HCT116 (cell line): ENCODE results near the gene C14orf132. TPM values are rescaled to one million over a fixed set of nuclear protein-coding genes. Genes with fewer than 3 reads are reported as not detected.

Source experiments
- ATAC-seq: fragments of 200-7000 bp; cut with Tn5 transposase; 2 replicates; pipeline ENCODE4 v1.9.1; 2020; ENCODE audit warnings: mild to moderate bottlenecking, moderate library complexity
- BruUV-seq: library from RNA; stranded (reverse); fragments of 400-500 nt; replicated peaks from 2 replicates; lab custom pipeline; 2021; lab: Mats Ljungman, UMichigan
- CTCF ChIA-PET: fragments of 300-600 bp; sonication (Branson Sonifier 250); formaldehyde crosslinking; loops from one replicate; lab custom pipeline; 2021; ENCODE audit warnings: antibody characterized with exemption; lab: Charles Lee
- POLR2A ChIA-PET: fragments of 300-600, 350-600 bp; sonication (Branson Sonifier 250); formaldehyde crosslinking; loops from one replicate; lab custom pipeline; 2021; ENCODE audit warnings: antibody characterized with exemption; lab: Charles Lee
- RAD21 ChIA-PET, 2 experiments: fragments of 300-600 bp; sonication (Branson Sonifier 250); formaldehyde crosslinking; loops; one replicate each; lab custom pipeline; 2023; ENCODE audit warnings: low total read pairs in 2 of 2; ENCODE audit not compliant: uncharacterized antibody in 2 of 2, unreplicated experiment in 2 of 2, low non-redundant PET in 1 of 2; lab: Charles Lee
- DNase-seq: peaks from one replicate; pipeline ENCODE4 v3.0.0-alpha.2; 2010; ENCODE audit warnings: low read depth, low spot score
- H2AFZ ChIP-seq: fragments of 200-600 bp; shearing (Covaris generic), sonication (generic); 2 replicates; pipeline ENCODE4 v1.6.1; 2017; ENCODE audit warnings: low read depth, mixed run types, mixed read lengths, antibody characterized with exemption, low read length; ENCODE audit not compliant: poor library complexity, severe bottlenecking
- H3K27ac ChIP-seq: 2 replicates; pipeline ENCODE4 v1.5.1; 2012; ENCODE audit warnings: low read depth, low read length
- H3K27me3 ChIP-seq: fragments of 200-600 bp; sonication (generic); 2 replicates; pipeline ENCODE4 v1.6.1; 2016; ENCODE audit warnings: mixed run types, low read length, mixed read lengths; ENCODE audit not compliant: insufficient read depth
- H3K36me3 ChIP-seq, 2 experiments: fragments of 200-500 bp in 1 of 2; fragments of 200-600 bp in 1 of 2; sonication (Bioruptor generic) in 1 of 2; sonication (generic) in 1 of 2; 2 replicates each; pipeline versions ENCODE4 v1.5.1 to v1.6.1; 2014 to 2016; ENCODE audit warnings: low read length in 2 of 2, inconsistent platforms in 1 of 2, mixed read lengths in 1 of 2, mixed run types in 1 of 2; ENCODE audit not compliant: insufficient read depth in 2 of 2, control insufficient read depth in 1 of 2
- H3K4me1 ChIP-seq, 2 experiments: fragments of 200-600 bp in 1 of 2; sonication (generic) in 1 of 2; 2 replicates each; pipeline versions ENCODE4 v1.5.1 to v1.6.1; 2012 to 2017; ENCODE audit warnings: low read length in 2 of 2, inconsistent platforms in 1 of 2, mild to moderate bottlenecking in 1 of 2, mixed read lengths in 1 of 2, mixed run types in 1 of 2, moderate library complexity in 1 of 2; ENCODE audit not compliant: insufficient read depth in 2 of 2, control insufficient read depth in 1 of 2
- H3K4me2 ChIP-seq: fragments of 200-600 bp; sonication (generic); 2 replicates; pipeline ENCODE4 v1.6.1; 2017; ENCODE audit warnings: mixed run types, low read length, mixed read lengths
- H3K4me3 ChIP-seq, 2 experiments: fragments of 200-600 bp in 1 of 2; sonication (generic) in 1 of 2; replicated peaks in 1 of 2; 2 replicates each; pipeline ENCODE4 v1.5.1; 2011 to 2016; ENCODE audit warnings: low read length in 2 of 2, control low read depth in 1 of 2, low read depth in 1 of 2, mild to moderate bottlenecking in 1 of 2, mixed read lengths in 1 of 2, mixed run types in 1 of 2
- H3K79me2 ChIP-seq: fragments of 200-600 bp; sonication (generic); 2 replicates; pipeline ENCODE4 v1.6.1; 2017; ENCODE audit warnings: mild to moderate bottlenecking, mixed run types, low read length, moderate library complexity, mixed read lengths; ENCODE audit not compliant: insufficient read depth
- H3K9ac ChIP-seq: fragments of 200-600 bp; sonication (generic); 2 replicates; pipeline ENCODE4 v1.6.1; 2016; ENCODE audit warnings: low read length, mixed read lengths
- H3K9me2 ChIP-seq: fragments of 200-600 bp; sonication (generic), shearing (Covaris generic); 2 replicates; pipeline ENCODE4 v1.6.1; 2017; ENCODE audit warnings: mixed run types, mild to moderate bottlenecking, moderate library complexity; ENCODE audit not compliant: insufficient read depth
- H3K9me3 ChIP-seq, 2 experiments: fragments of 200-500 bp in 1 of 2; fragments of 200-600 bp in 1 of 2; sonication (Bioruptor generic) in 1 of 2; sonication (generic) in 1 of 2; 2 replicates each; pipeline ENCODE4 v1.6.1; 2014 to 2017; ENCODE audit warnings: low read length in 2 of 2, mixed read lengths in 2 of 2, inconsistent platforms in 1 of 2, low read depth in 1 of 2, mild to moderate bottlenecking in 1 of 2, mixed run types in 1 of 2, moderate library complexity in 1 of 2; ENCODE audit not compliant: control insufficient read depth in 1 of 2, insufficient read depth in 1 of 2
- H4K20me1 ChIP-seq: fragments of 200-600 bp; sonication (generic), shearing (Covaris generic); 2 replicates; pipeline ENCODE4 v1.6.1; 2017; ENCODE audit warnings: mixed run types, mild to moderate bottlenecking, moderate library complexity; ENCODE audit not compliant: insufficient read depth
- CBX3 ChIP-seq: IDR thresholded peaks from 2 replicates; pipeline ENCODE4 v1.6.1; 2012; ENCODE audit warnings: low read depth
- CEBPB ChIP-seq: IDR thresholded peaks from 2 replicates; pipeline ENCODE4 v1.6.1; 2012; ENCODE audit warnings: low read depth
- EGR1 ChIP-seq: IDR thresholded peaks from 2 replicates; pipeline ENCODE4 v1.6.1; 2012; ENCODE audit warnings: low read depth
- ELF1 ChIP-seq: IDR thresholded peaks from 2 replicates; pipeline ENCODE4 v1.6.1; 2012; ENCODE audit warnings: low read depth, borderline replicate concordance
- JUND ChIP-seq: IDR thresholded peaks from 2 replicates; pipeline ENCODE4 v1.6.1; 2012
- MAX ChIP-seq: IDR thresholded peaks from 2 replicates; pipeline ENCODE4 v1.6.1; 2012
- POLR2A ChIP-seq: IDR thresholded peaks from 2 replicates; pipeline ENCODE4 v1.7.0; 2011; ENCODE audit warnings: borderline replicate concordance; ENCODE audit not compliant: insufficient read depth, insufficient read length; ENCODE audit errors: extremely low read depth
- RAD21 ChIP-seq: IDR thresholded peaks from 2 replicates; pipeline ENCODE4 v1.6.1; 2012; ENCODE audit warnings: low read depth, mild to moderate bottlenecking
- REST ChIP-seq: IDR thresholded peaks from 2 replicates; pipeline ENCODE4 v1.6.1; 2012; ENCODE audit warnings: low read depth
- SIN3A ChIP-seq: IDR thresholded peaks from 2 replicates; pipeline ENCODE4 v1.6.1; 2012; ENCODE audit warnings: low read depth
- SP1 ChIP-seq: IDR thresholded peaks from 2 replicates; pipeline ENCODE4 v1.6.1; 2012; ENCODE audit warnings: low read depth
- SRF ChIP-seq: IDR thresholded peaks from 2 replicates; pipeline ENCODE4 v1.6.1; 2012; ENCODE audit warnings: low read depth
- TCF7L2 ChIP-seq: IDR thresholded peaks from 2 replicates; pipeline ENCODE4 v1.7.0; 2011; ENCODE audit warnings: borderline replicate concordance, inconsistent platforms; ENCODE audit not compliant: insufficient read depth, insufficient read length; ENCODE audit errors: extremely low read depth
- ZNF274 ChIP-seq: fragments of 200-500 bp; sonication (Bioruptor generic); IDR thresholded peaks from 2 replicates; pipeline ENCODE4 v1.6.1; 2014; ENCODE audit warnings: mild to moderate bottlenecking, low read depth, low read length, inconsistent platforms
- intact Hi-C: fragments of 100-400 bp; cut with micrococcal nuclease; formaldehyde crosslinking; loops from 2 replicates; pipeline ENCODE4 v1.10.0; 2022
- total RNA-seq: library from RNA; stranded (reverse); gene quantifications from one replicate; pipeline ENCODE4 v1.2.1, GENCODE V29; 2021; ENCODE audit not compliant: unreplicated experiment

The C14orf132 gene
- total RNA-seq, 1 experiment from 2014 or later, result 3.4 TPM

GRCh38 chr14:96060186-96060933 lies 21.2 kb downstream of the C14orf132 start:
- Histone ChIP-seq H3K9me3 (no peaks in the 10 kb centered on the region), H3K36me3 (no peaks in the 10 kb centered on the region), H3K27me3 (no peaks in the 10 kb centered on the region), H3K4me2 (no peak overlapping the region), H3K79me2 (no peaks in the 10 kb centered on the region), H3K9ac (no peak overlapping the region), H4K20me1 (no peaks in the 10 kb centered on the region), H3K4me3 (no peak overlapping the region), H3K4me1 (no peaks in the 10 kb centered on the region), H3K9me2 (no peaks in the 10 kb centered on the region), H2AFZ (no peak overlapping the region), H3K27ac (no peak overlapping the region)
- ChIA-PET CTCF (no interaction called here), POLR2A (no interaction called here), RAD21 (no interaction called here)
- intact Hi-C loops, result no loop called here
- DNase-seq (no peak), ATAC-seq (no peak)
- TF ChIP-seq CBX3 (no peak), POLR2A (no peak), JUND (no peak), SIN3A (no peak), CEBPB (no peak), TCF7L2 (no peak), SP1 (no peak), REST (no peak), MAX (no peak), SRF (no peak), ZNF274 (no peak), ELF1 (no peak), RAD21 (no peak), EGR1 (no peak)
- no TSS peak for BruUV-seq
